ENCODE results near the gene PHAF1.

The PHAF1 gene

DNA sequence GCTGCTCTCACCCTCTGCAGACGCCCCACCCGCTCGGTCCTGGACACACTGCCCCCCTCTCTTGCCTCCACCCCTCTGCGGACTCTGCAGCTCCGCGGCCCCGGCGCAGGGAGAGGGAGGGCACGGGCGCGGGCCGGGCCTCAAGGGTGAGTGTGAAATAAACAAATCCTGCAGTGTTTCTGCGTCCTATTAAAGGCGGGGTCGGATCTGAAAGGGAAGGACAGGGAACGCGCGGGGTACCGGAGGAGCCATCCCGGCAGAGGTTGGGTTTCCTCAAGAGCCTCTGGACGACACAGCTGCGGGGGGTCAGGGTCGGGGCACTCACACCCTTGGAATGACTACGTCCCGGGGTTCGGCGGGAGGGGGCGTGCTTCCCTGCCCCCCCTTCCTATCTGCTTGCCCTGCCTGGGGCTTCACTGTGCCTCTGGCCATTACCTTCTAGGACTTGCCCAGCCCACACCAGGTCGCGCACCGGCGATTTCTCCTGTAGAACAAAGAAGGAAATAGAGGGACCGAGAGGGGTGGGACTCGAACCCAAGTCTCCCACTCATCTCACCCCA is 54.3 kb downstream of the PHAF1 start:
- no peak for DNase-seq (ENCODE audit: low spot score)

DNA sequence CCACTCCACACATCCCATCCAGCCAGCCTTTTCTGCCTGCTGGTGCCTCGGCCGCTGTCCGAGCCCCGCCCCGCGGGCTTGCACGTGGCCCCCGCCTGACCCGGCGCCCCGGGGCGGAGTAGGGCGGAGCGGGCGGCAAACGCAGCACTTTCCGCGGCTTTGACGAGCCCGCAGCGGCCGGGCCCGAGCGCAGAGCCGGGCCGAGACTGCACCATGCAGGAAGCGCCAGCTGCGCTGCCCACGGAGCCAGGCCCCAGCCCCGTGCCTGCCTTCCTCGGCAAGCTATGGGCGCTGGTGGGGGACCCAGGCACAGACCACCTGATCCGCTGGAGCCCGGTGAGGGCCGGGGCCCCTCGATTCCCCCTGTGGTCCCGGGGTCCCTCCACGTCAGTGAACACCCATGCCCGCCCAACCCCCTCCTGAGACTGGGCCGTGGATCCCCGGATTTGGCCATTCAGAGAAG is 54.9 kb downstream of the PHAF1 start, which contains the start of gene HSF4:
Gene HSF4, plus strand, starts transcription at position 147 of the 463 bp plus-strand sequence. Its CDS starts 67 bp downstream, at position 214.
- DNase-seq (ENCODE audit: low spot score), result no peak

DNA sequence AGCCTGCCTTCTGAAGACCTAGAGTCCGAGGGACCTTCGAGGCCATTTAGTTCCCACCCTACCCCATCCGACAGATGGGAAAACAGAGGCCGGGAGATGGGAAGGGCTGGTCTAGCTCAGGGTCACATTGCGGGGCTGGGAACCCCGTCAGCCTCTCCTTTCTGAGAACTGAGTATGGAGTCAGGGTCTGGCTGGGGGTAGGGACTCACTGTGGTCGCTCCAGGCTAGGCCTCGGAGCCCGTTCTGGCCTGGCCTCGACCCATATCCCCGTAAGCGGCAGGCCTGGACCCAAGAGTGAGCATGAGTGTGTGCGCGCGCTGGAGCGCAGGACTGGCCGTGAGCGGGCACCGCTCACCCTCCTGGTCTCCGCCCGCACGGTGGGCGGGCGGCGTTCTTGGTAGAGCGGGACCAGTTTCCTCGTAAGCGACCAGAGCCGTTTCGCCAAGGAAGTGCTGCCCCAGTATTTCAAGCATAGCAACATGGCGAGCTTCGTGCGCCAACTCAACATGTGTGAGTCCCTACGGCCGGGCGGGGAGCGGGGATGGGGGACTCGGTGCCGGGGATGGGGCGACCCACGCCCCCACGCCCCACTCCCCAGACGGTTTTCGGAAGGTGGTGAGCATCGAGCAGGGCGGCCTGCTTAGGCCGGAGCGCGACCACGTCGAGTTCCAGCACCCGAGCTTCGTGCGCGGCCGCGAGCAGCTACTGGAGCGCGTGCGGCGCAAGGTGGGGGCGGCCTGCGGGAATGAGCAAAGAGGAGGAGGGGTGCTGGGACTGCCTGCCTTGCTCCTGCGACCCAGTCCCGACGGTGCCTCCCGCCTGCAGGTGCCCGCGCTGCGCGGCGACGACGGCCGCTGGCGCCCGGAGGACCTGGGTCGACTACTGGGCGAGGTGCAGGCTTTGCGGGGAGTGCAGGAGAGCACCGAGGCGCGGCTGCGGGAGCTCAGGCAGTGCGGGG is 55.7 kb downstream of the PHAF1 start:
- no peak for DNase-seq (ENCODE audit: low spot score)

DNA sequence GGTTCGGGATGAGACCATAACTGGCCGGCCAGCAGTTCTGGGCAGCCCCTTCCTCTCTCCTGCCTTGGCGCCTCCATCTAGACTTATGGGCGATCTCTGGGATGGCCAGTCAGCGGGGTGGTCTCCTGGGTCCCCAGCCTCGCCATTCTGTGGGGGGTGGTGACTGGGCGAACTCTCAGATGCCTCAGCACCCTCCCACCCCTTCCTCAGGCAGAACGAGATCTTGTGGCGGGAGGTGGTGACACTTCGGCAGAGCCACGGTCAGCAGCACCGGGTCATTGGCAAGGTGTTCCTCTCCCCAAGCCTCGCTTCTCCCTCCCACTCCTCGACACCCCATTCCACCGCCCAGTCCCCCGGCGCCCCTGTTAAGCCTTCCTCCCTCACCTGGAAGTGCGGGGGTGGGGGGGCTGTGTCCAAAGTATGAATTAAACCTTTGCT is 56.4 kb downstream of the PHAF1 start:
- no peak for DNase-seq (ENCODE audit: low spot score)

DNA sequence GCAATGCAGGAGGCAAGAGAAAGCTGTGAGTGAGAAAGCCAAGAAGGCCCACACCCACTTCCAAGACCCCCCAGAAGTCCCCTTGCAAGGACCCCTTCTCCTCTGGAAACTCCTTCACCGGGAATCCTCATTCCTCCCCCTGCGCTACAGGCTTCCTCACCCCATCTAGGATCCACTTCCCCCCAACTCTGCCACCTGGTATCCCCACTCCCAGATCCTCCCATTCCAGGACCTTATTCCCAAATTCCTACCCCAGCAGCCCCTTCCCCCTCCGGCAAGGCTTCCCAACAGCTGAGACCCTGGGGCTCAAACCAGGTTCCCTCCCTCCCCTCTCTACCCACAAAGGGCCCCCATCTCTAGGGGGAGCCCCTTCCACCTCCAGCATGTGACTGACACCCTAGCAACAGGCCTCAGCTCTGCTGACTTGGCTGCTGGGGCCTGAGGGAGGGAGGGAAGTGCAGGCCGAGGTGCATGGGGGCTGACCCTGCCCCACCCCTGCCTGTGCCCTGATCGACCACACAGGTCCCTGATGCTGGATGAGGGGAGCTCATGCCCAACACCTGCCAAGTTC is 56.9 kb downstream of the PHAF1 start:
- DNase-seq (ENCODE audit: low spot score), result no peak

DNA sequence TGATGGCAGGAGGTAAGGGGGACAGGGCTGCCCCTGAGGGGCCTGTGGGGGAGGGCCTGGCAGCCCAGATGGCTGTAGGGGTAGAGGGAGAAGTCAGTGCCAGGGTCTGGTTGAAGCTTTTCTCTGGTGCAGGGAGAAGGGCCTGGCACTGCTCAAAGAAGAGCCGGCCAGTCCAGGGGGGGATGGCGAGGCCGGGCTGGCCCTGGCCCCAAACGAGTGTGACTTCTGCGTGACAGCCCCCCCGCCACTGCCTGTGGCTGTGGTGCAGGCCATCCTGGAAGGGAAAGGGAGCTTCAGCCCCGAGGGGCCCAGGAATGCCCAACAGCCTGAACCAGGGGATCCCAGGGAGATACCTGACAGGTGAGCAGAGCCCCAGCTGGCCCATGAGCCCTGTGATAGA is 57.8 kb downstream of the PHAF1 start:
- no peak for DNase-seq (ENCODE audit: low spot score)

DNA sequence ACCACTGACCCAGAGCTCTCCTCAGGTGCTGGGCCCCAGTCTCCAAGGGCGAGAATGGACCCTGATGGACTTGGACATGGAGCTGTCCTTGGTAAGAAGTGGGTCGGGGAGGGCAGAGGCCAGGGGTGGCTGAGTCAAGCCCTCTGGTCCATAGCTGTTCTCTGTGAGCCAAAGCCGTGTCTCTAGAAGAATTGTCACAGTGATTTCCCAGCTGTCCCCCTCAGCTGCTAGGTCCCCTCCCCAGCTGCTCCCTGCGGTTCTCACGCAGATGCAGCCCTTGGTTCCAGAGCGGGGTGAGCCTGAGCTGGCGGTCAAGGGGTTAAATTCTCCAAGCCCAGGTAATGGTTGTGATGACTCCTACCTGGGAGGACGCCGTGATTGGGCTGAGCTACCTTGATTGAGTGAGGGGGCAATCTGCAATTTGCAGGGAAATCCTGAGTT is 59.3 kb downstream of the PHAF1 start:
- no peak for DNase-seq (ENCODE audit: low spot score)

DNA sequence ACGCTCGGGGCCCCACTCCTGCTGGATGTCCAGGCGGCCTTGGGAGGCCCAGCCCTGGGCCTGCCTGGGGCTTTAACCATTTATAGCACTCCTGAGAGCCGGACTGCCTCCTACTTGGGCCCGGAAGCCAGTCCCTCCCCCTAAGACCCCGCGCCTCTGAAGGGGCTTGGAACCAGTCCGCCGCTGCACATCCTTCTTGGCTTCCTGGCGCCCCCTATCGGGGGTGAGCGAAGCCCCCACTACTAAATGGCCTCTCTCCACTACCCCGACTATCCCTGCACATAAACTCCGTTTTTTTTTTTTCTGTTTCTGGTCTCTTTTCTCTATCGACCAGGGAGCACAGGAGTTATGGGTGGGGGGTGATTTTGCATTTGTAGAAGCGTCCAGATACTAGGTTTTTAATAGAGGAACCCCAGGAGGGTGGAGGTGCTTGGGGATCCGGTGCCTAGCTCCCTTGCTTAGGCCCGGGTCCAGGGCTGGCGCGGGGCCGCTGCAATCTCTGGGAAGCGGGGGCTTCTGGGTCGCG is 60.0 kb downstream of the PHAF1 start:
- no peak for DNase-seq (ENCODE audit: low spot score)

DNA sequence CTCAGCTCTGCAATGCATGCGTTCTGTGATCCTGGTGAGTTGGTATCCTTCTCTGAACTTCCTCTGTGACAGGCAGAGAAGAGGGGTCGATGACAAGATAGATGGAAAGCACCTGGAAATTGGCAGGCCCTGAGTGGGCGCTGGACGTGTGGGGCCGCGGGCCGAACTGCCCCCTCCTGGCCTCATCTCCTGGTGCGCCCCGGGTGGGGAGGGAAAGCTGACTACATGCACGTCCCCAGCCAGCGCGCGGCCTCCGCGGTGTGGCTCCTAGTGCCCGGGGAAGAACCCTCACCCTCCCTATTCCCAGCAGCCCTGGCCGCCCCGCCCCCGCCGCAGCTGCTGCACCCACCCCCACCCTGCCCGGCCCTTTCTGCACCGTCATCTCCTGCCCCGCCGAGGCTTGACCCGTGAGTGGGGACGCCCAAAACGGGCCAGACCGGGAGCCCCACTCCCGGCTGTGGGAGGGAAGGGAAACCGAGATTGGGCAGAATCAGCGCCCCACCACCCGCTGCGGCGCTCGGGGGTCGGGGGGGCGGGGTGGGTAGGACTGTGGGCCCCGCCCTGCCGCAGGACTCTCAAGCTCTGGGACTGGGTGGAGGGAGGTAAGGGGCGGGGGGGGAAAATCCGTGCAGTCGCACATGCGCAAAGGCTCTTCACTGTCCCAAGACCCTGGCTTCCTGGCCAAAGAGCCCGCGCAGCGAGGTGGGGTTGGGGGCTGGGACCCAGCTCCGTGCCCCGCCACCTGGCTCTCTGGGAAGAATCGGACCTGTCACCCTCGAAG is 60.6 kb downstream of the PHAF1 start, which contains the start of gene NOL3:
Gene NOL3, plus strand, starts transcription at position 371 of the 781 bp plus-strand sequence.
- peak; percentile 70 for DNase-seq (ENCODE audit: low spot score)

DNA sequence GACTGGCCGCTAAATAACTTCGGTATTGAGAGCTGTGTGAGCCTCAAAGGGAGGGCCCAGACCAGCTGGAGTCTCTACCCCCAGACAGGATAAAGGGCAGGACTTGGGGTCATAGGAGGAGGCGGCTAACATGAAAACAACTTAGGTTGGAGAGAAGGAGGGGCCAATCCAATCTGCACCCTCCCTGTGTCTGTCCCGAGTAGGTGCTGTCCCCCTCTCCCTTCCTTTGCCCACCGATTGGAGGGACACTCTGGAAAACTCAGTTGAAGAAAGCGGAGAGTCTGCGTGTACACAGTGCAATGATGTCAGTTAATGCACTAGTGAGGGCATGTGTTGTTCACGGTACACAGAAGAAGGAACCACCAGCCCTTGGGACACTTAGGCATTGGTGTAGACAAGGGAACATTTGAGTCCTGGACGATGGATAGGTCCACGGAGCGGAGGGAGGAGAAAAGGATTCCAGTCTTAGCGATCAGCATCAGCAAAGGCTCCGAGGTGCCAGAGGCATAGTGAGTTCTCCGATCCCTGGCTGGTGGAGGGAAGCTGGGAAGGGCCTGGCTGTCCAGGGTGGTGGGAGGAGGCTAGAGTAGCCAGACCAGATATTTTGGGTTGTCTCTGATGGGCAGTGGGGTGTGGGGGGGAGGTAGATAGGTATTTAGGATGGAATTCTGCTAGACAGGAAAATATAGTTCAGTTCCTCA is 61.4 kb downstream of the PHAF1 start:
- DNase-seq (ENCODE audit: low spot score), result no peak

DNA sequence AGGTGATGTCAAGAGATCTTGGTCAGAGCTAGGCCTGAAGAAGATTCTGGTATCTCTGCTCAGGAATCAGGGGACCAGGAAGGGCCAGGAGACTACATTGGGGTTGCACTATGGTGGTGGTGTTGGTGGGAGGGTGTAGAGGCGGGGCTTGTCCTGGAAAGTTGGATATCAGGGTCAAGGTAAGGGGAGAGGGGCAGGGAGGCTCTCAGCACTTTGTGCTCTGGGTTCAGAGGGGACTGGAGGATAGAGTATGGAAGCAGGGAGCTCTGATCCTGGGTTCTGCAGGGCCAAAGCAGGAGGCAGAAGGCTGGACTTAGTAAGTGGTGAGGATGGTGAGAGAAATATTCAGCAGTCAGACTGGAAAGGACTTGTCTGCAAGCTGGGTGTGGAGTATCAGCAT is 63.6 kb downstream of the PHAF1 start:
- DNase-seq (ENCODE audit: low spot score), result no peak

DNA sequence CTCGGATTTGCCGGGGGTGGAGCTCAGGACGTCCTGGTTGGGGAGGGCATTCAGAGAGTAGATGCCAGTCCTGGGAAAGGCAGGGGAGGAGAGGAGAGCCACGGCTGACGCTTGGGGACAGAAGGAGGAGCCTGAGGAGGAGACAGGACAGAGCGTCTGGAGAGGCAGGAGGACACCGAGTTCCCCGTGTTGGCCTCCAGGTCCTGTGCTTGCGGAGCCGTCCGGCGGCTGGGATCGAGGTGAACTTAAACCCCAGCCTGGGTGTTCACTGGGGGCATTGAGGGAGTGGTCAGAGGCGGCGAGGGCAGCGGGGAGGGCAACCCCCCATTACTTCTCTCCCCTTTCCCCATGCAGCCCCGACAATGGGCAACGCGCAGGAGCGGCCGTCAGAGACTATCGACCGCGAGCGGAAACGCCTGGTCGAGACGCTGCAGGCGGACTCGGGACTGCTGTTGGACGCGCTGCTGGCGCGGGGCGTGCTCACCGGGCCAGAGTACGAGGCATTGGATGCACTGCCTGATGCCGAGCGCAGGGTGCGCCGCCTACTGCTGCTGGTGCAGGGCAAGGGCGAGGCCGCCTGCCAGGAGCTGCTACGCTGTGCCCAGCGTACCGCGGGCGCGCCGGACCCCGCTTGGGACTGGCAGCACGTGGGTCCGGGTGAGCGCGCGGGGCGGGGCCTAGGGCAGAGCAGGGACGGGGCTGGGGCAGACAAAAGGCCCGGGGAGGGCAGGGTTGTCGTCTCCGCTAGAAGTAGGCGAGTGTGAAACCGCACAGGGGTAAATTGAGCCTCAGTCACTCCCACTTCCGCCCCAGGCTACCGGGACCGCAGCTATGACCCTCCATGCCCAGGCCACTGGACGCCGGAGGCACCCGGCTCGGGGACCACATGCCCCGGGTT is 64.3 kb downstream of the PHAF1 start:
- DNase-seq (ENCODE audit: low spot score), result no peak

DNA sequence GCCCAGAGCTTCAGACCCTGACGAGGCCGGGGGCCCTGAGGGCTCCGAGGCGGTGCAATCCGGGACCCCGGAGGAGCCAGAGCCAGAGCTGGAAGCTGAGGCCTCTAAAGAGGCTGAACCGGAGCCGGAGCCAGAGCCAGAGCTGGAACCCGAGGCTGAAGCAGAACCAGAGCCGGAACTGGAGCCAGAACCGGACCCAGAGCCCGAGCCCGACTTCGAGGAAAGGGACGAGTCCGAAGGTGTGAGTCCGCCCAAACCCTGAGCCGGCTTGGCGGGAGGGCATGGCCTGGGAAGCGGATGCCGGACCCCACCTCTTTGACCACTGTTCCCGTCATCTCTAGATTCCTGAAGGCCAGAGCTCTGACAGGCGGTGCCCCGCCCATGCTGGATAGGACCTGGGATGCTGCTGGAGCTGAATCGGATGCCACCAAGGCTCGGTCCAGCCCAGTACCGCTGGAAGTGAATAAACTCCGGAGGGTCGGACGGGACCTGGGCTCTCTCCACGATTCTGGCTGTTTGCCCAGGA is 65.0 kb downstream of the PHAF1 start:
- DNase-seq (ENCODE audit: low spot score), result no peak

DNA sequence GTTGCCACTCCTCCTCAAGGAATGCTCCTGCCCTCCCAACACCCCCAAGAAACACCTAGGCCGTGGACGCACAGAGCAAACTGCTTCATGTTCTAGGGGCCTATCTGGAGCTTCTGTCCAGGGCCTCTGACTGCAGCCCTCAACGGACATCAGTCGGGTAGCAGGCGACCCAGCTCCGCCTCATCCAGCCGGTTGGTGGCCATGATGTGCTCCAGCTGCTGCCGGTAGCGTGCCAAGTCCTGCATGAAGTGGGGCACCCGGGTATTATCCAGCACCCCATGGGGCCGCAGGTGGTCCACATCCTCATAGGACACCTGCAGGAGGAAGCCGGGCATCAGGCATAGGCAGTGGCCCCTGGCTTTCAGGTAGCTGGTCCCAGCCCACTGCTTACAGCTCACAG is 66.9 kb downstream of the PHAF1 start:
- DNase-seq (ENCODE audit: low spot score), result no peak

DNA sequence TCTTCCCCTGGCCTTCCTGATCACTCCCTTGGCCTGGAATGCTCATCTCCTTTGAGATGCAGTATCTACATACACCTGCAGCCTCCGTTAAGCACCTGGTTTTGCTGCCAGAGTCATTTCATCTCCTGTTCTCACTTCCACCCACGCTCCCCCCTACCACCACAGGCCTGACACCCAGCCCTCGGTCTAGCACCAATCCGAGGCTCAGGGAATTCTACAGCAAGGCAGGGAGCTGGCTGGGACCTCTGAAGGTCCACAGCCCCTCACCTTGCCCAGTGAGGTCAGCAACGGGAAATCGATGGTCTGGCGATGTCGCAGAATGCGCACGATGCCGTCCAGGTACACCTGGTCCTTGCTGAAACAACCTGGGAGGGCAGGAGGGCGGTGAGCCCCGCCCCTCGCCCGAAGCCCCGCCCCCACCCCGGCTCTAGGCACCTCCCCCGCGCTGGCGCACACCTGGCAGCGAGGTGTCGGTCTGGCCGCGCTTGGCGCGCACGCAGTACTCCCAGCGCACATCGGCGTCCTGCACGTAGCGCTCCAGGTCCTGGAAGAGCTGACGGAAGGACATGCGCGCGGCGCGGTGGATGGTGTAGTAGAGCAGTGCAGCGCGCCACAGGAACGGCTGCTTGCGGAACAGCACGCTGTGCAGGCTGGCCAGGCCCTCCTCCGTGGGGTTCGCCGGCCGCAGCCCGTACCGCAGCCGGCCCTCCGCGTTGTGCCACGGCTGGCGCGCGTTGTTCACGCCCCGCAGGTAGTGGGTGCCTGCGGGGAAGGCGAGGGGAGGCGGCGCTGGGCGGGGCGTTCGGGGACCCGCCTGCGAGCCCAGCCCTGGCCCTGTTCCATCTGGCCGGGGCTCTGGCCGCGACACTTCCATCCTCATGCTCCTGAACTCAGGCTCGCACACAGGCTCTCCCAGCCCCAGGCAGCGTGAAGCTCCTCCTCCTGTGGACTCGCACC is 68.3 kb downstream of the PHAF1 start:
- DNase-seq (ENCODE audit: low spot score), result no peak

DNA sequence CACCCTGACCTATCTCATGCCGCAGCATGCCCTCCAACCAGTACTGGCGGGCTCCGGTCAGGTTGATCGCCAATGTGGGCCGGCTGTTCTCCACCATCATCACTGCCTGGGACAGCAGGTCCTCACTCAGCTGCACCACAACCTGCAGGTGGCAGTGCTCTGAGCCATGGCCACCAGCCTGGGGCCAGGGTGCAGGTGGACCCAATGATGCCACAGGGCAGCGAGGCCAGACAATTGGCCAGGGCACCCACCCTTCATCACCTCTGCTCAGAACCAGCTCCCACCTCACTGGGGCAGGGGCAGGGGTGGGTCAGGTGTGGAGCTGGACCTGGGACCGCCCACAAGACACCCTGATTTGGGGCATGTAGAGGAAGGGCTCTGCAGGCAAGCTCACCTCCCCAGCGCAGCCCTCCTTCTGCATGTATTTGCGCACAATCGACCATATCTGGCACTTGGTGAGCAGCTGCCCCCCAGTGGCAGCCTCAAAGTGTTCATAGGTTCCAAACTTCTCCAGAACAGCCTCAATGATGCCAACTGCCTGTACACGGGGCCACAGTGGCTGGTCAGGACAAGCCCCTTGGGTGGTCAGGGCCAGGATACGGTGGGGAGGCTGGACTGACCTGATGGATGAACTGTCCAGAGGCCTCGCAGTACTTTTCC is 69.8 kb downstream of the PHAF1 start:
- DNase-seq (ENCODE audit: low spot score), result no peak

DNA sequence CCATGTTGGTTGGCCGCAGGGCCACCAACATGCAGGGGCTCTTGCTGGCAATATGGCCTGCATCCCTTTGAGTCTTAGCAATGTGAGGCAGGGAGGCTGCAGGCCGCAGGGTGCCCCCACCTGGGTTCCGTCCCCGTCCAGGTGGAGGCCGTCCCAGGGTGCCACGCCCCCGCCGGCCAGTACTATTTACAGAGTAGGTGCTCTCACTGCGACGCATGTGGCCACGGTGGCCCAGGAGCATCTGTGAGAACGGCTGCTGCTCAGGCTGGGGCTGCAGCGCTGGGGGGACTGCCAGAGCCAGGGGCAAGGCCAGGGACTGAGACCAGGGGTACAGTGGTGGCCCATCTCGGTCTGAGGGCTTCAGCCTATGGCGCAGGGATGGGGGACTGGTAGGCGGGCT is 70.4 kb downstream of the PHAF1 start:
- DNase-seq (ENCODE audit: low spot score), result no peak

DNA sequence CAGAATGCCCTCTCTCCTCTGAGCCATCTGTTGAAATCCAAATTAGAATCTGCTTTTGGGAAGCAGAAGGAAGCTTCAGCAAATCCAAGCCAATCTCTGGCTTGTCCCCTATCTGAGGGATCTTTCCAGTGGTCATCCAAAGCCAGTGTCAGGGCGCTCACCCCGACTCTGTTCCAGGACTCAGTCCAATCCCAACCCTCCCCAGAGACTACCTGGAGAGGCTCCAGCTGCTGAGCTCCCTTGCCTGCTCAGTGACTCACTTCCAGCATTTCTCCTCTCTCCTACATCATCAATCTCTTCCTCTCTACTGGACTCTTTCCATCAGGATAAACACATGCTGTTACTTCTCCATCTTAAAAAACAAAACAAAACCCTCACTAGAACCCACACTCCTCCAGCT is 71.6 kb downstream of the PHAF1 start:
- no peak for DNase-seq (ENCODE audit: low spot score)

All from COLO829 (cell line).